ENCODE data around the gene TMEM203. TPM values are rescaled to one million over a fixed set of nuclear protein-coding genes. Genes with fewer than 3 reads are reported as not detected.

TMEM203 gene
- total and polyA plus RNA-seq, 2 of the 13 experiments (the other 11 are each of a cell fraction or from before 2014, with no cell fraction given), result 23.4 to 36.7 TPM

GRCh38 chr9:137240841-137241489 is 35.5 kb upstream of the TMEM203 start, which contains the start of gene TUBB4B (continued):
- TF ChIP-seq ZNF138 (CRISPR knock-in tag; IDR thresholded peaks at IDR 0.05; ENCODE audit: low read depth) (peak; percentile 89), NFYB (CRISPR knock-in tag; IDR thresholded peaks at IDR 0.05) (peak; percentile 96), ZNF235 (CRISPR knock-in tag; IDR thresholded peaks at IDR 0.05; ENCODE audit: borderline replicate concordance) (0 out of 2 replicates have a peak, but pooled peaks have one; percentile 59), RFX5 (IDR thresholded peaks at IDR 0.05; ENCODE audit: low read depth, low read length) (peak; percentile 40), ZNF777 (CRISPR knock-in tag; IDR thresholded peaks at IDR 0.05) (no peak; the same call in 1 of the 2 replicates), MXD4 (CRISPR knock-in tag; IDR thresholded peaks at IDR 0.05) (peak; percentile 37; the same call in 1 of the 2 replicates), HOXA9 (CRISPR knock-in tag; IDR thresholded peaks at IDR 0.05; ENCODE audit: borderline replicate concordance) (0 out of 2 replicates have a peak, but pooled peaks have one; percentile 45), CBFB (CRISPR knock-in tag; IDR thresholded peaks at IDR 0.05) (peak; percentile 60; the same call in 1 of the 2 replicates), STAG1 (CRISPR knock-in tag; IDR thresholded peaks at IDR 0.05) (no peak), ZNF841 (CRISPR knock-in tag; IDR thresholded peaks at IDR 0.05; ENCODE audit: borderline replicate concordance) (peak; percentile 22; the same call in 1 of the 2 replicates), ZNF101 (CRISPR knock-in tag; IDR thresholded peaks at IDR 0.05; ENCODE audit: borderline replicate concordance, low read depth) (no peak), TEF (CRISPR knock-in tag; IDR thresholded peaks at IDR 0.05) (0 out of 2 replicates have a peak, but pooled peaks have one; percentile 54), ZFP91 (CRISPR knock-in tag; IDR thresholded peaks at IDR 0.05; ENCODE audit: borderline replicate concordance) (no peak; the same call in 1 of the 2 replicates), DNMT3B (CRISPR knock-in tag; conservative IDR thresholded peaks at IDR 0.05) (0 out of 2 replicates have a peak, but pooled peaks have one; percentile 29), MZF1 (CRISPR knock-in tag; IDR thresholded peaks at IDR 0.05; ENCODE audit: borderline replicate concordance) (no peak), DMAP1 (CRISPR knock-in tag; IDR thresholded peaks at IDR 0.05) (peak; percentile 34; the same call in 1 of the 2 replicates), ZNF564 (CRISPR knock-in tag; IDR thresholded peaks at IDR 0.05) (peak; percentile 24; the same call in 1 of the 2 replicates), CBX2 (IDR thresholded peaks at IDR 0.05; ENCODE audit: low read depth, low read length) (no peak), CBX2 (CRISPR knock-in tag; IDR thresholded peaks at IDR 0.05; ENCODE audit: low read depth) (no peak), POGK (CRISPR knock-in tag; conservative IDR thresholded peaks at IDR 0.05) (peak; percentile 3; the same call in 1 of the 2 replicates), HOXD1 (CRISPR knock-in tag; IDR thresholded peaks at IDR 0.05) (no peak), TERF1 (CRISPR knock-in tag; IDR thresholded peaks at IDR 0.05) (no peak), ATM (IDR thresholded peaks at IDR 0.05; ENCODE audit: borderline replicate concordance) (no peak), ZNF382 (CRISPR knock-in tag; IDR thresholded peaks at IDR 0.05; ENCODE audit: borderline replicate concordance) (no peak), ARNTL (CRISPR knock-in tag; IDR thresholded peaks at IDR 0.05) (0 out of 2 replicates have a peak, but pooled peaks have one; percentile 1), NR2C2 (CRISPR knock-in tag; IDR thresholded peaks at IDR 0.05; ENCODE audit: borderline replicate concordance) (peak; percentile 63; the same call in 1 of the 2 replicates)
